NB4 (cell line): ENCODE data around the gene TOPAZ1.
"Not testable (repeated sequence)": the region's sequence is repeated elsewhere in the genome, so short reads cannot be mapped to it uniquely, and the experiment has no call there.

Experiments used
- DNase-seq: peaks from one replicate; pipeline ENCODE4 v3.0.0; 2010; ENCODE audit warnings: low read depth
- H3K4me3 ChIP-seq: one replicate; pipeline ENCODE4 v1.5.1; 2011; ENCODE audit warnings: mild to moderate bottlenecking, low read depth, low read length, moderate library complexity
- CTCF ChIP-seq: IDR thresholded peaks from one replicate; pipeline ENCODE4 v1.5.1; 2012; ENCODE audit warnings: low read depth, low read length
- MAX ChIP-seq: IDR thresholded peaks from 2 replicates; pipeline ENCODE4 v1.6.1; 2011; ENCODE audit warnings: low read depth, low read length
- MYC ChIP-seq: IDR thresholded peaks from 2 replicates; pipeline ENCODE4 v1.6.1; 2011; ENCODE audit warnings: low read depth, low read length
- POLR2A ChIP-seq: IDR thresholded peaks from 2 replicates; pipeline ENCODE4 v1.6.1; 2011; ENCODE audit warnings: mild to moderate bottlenecking; ENCODE audit not compliant: insufficient read length; ENCODE audit errors: extremely low read depth

TOPAZ1 gene

GRCh38 chr3:44342176-44342790, 100.6 kb downstream of the TOPAZ1 start:
- no peak for DNase-seq
- TF ChIP-seq CTCF (no peak), MYC (no peak), MAX (no peak)
- H3K4me3 ChIP-seq, result no peak overlapping the region

- no peak for TF ChIP-seq CTCF
- no peak for TF ChIP-seq POLR2A
- no peak for TF ChIP-seq MAX
- TF ChIP-seq MYC, result no peak
- H3K4me3 ChIP-seq, result no peak overlapping the region
- no peak for DNase-seq
Measured at GRCh38 chr3:44343421-44343820, 101.7 kb downstream of the TOPAZ1 start.

- not testable (repeated sequence) for DNase-seq, H3K4me3 ChIP-seq
Measured at GRCh38 chr3:44346590-44346989, 104.9 kb downstream of the TOPAZ1 start.

- no peak overlapping the region for H3K4me3 ChIP-seq
- TF ChIP-seq CTCF (no peak), POLR2A (no peak), MAX (no peak), MYC (no peak)
Measured at GRCh38 chr3:44348993-44349392, 107.3 kb downstream of the TOPAZ1 start.

GRCh38 chr3:44353355-44353924, 111.8 kb downstream of the TOPAZ1 start:
- no peak for DNase-seq
- TF ChIP-seq CTCF (no peak), MAX (no peak), MYC (no peak), POLR2A (no peak)
- no peak overlapping the region for H3K4me3 ChIP-seq

More at GRCh38 chr3:44348993-44349392, 107.3 kb downstream of the TOPAZ1 start:
- DNase-seq, result no peak

GRCh38 chr3:44355362-44356033, 113.8 kb downstream of the TOPAZ1 start:
- TF ChIP-seq MYC (no peak), POLR2A (no peak), CTCF (no peak), MAX (no peak)
- DNase-seq, result peak; percentile 80
- no peak overlapping the region for H3K4me3 ChIP-seq
